HG03439 (cell line): ENCODE results near the gene KLF17.

Experiments
- ATAC-seq: cut with Tn5 transposase; IDR thresholded peaks from one replicate; pipeline ENCODE4 v1.9.1; 2021; ENCODE audit warnings: mild to moderate bottlenecking, moderate library complexity; ENCODE audit not compliant: unreplicated experiment

The KLF17 gene, protein sequence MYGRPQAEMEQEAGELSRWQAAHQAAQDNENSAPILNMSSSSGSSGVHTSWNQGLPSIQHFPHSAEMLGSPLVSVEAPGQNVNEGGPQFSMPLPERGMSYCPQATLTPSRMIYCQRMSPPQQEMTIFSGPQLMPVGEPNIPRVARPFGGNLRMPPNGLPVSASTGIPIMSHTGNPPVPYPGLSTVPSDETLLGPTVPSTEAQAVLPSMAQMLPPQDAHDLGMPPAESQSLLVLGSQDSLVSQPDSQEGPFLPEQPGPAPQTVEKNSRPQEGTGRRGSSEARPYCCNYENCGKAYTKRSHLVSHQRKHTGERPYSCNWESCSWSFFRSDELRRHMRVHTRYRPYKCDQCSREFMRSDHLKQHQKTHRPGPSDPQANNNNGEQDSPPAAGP

DNA sequence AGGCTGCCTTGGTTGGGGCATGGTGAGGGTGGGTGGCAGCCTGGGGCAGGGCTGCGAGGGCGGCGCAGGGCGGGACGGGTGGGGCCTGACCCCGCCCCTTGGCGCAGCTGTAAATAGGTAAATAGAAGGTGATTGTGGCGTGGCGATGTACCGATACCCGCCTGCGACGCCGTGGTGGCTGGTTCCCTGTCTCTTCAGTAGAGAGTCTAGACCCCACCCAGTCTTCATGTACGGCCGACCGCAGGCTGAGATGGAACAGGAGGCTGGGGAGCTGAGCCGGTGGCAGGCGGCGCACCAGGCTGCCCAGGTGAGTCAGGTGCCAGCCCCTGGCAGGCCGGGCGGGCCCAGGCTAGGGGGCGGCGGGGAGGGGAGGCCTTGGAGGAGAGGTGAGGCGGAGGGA is at the start of gene KLF17:
Gene KLF17 (plus strand): TSS at position 140 of the 400 bp plus-strand sequence. CDS start 87 bp downstream, at position 227.
- ATAC-seq, result no peak

- ATAC-seq, result no peak
These were observed 47.2 kb upstream of the KLF17 start for GRCh38 chr1:44071461-44071860.

DNA sequence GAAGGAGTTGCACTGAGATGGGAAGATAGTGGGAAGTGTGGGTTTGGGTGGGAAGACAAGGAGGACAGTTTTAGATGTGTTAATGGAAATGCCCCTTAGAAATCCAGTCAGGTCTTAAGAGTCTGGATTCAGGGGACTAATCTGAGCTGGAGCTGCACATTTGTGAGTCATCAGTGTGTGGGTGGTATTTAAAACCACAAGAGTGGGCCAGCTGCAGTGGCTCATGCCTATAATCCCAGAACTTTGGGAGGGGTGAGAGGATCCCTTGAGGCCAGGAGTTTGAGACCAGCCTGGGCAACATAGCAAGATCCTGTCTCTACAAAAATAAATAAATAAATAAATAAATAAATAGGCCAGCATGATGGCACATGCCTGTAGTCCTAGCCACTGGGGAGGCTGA is 46.4 kb upstream of the KLF17 start:
- no peak for ATAC-seq

- ATAC-seq, result no peak
These were observed 45.8 kb upstream of the KLF17 start for GRCh38 chr1:44072821-44073220.

- no peak for ATAC-seq
These were observed 45.1 kb upstream of the KLF17 start for GRCh38 chr1:44073528-44073927.

DNA sequence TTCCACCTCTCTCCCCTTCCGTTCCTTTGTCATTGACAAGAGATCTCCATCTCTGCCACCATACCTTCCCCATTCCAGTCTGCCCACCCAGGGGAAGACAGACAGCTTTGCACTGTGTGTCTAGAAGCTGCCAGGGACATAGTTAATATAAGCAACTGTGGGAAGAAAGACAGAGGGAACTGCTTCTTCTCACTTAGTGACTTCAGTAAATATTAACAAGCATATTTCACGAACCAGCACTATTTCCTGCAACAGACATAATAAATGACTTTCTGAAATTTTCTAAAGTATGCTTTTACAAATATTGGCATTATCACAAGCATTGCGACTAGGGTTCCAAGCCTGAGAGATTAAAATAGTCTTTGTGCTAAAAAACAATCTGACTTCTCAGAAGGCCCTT is 44.2 kb upstream of the KLF17 start:
- ATAC-seq, result no peak

- ATAC-seq, result no peak
These were observed 42.6 kb upstream of the KLF17 start for GRCh38 chr1:44076066-44076465.

DNA sequence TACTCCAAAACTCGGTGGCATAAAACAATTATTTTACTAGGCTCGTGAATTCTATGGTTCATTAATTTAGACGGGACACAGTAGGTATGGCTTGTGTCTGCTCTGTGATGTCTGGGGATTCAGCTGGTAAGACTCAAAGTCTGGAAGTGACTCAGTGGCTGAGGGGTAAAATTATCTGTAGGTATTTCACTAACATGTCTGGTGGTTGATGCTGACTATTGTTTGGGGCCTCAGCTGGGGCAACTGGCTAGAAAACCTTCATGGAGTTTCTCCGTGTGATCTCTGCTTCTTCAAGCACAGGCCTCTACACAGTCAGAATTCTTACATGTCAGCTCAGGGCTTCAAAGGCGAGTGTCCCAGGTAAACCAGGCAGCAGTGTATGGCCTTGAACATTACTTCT is 41.2 kb upstream of the KLF17 start:
- ATAC-seq, result no peak

DNA sequence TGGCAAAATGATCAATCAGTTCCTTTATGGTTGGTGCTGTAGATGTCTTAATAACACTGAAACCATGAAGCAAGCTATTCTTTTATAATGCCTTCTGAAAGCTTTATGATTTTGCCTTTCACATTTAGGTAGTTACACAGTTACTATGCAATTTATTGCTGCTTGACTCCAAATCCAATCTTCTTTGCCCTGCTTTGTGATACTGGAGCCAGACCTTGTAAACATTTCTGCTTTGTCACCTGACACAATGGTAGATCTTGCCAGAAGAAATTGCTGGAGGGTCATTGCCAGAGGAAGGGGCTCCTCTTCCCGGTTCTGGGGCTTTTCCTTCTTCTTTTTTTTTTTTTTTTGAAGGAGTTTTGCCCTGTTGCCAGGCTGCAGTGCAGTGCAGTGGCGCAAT is 40.5 kb upstream of the KLF17 start:
- ATAC-seq, result no peak

DNA sequence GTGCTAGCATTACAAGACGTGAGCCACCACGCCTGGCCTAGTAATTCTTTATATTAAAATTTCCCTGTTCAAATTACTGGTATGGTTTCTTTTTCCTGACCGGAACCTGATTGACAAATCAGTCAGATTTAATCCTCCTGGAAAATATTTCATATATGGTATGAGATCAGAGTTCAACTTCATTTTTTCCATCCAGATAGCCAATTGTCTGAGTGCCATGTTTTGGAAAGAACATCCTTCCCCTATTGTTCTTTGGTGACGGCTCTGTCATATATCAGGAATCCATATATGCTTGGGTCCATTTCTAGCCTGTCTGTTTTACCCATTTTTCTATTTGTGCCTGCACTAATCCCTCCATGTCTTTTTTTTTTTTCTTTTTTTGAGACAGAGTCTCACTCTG is 39.1 kb upstream of the KLF17 start:
- no peak for ATAC-seq

DNA sequence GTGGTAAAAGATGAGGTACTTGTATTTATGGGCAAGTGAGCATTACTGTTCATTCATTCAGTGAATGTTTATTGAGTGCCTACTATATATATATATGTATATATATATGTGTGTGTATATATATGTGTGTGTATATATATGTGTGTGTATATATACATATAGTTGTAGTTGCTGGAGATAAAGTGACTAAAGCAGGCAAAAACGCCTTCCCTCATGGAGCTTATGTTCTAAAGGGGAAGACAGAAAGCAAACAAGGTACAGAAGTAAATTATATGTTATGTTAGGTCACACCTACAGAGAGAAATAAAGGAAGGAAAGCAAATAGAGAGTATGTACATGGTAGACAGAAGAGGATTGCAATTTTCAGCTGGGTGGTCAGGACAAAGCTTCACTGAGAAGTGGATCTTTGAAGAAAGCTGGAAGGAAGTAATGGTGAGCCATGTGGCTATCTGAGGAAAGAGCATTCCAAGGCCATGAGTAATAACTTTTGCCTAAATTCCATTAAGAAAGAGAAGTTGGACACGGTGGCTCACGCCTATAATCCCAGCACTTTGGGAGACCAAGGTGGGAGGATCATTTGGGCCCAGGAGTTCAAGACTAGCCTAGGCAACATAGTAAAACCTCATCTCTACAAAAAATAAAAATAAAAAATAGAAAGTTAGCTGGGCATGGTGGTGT is 33.5 kb upstream of the KLF17 start:
- ATAC-seq, result no peak

- no peak for ATAC-seq
These were observed 31.7 kb upstream of the KLF17 start for GRCh38 chr1:44086692-44087474.

- no peak for ATAC-seq
These were observed 29.1 kb upstream of the KLF17 start for GRCh38 chr1:44089371-44090048.

GRCh38 chr1:44090429-44091252 is 28.0 kb upstream of the KLF17 start:
- ATAC-seq, result no peak

DNA sequence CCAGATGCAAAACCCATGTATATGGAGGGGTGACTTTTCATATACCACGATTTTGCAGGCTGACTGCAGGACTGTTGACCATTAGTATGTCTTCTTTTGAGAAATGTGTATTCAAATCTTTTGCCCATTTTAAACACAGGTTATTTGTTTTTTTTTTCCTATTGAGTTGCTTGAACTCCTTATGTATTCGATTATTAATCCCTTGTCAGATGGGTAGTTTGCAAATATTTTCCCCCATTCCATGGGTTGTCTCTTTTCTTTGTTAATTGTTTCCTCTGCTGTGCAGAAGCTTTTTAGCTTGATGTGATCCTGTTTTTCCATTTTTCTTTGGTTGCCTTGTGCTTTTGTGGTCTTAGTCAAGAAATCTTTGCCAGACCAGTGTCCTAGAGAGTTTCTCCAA is 24.6 kb upstream of the KLF17 start:
- no peak for ATAC-seq

DNA sequence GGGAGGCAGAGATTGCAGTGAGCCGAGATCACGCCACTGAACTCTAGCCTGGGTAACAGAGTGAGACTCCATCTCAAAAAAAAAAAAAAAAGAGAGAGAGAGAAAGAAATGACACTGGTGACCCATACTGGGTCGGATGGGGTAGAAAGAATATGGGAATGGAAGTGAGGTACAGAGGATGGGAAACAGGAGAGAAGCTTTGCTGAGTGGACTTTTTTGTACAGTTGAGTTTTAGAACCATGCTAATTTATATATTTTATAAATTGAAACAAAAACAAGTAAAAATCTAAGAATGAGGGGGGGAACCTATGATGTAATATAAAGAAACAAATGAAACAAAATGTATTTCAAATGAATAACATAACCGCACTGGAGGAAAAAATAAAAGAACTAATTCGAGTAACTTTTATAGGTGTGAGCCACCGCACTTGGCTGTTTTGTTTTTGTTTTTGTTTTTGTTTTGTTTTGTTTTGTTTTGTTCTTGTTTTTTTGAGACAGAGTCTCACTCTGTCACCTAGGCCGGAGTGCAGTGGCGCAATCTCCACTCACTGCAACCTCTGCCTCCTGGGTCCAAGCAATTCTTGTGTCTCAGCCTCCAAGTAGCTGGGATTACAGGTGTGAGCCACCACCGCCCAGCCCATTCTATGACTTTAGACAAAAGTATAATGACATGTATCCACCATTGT is 18.3 kb upstream of the KLF17 start:
- no peak for ATAC-seq

DNA sequence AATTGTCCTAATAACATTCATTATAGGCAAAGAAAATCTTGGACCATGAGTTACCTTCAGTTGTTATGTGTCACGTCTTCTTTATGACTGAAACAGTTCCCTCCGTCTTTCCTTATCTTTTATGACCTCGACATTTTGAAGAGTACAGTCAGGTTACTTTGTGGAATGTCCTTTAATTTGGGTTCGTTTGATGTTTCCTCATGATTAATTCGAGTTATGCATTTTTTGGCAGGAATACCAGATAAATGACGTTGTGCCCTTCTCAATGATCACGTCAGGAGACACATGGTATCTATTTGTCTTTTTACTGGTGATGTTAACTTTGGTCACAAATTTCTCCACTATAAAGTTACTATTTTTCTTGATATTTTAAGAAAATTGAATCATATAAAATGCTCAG is 17.3 kb upstream of the KLF17 start:
- ATAC-seq, result no peak

DNA sequence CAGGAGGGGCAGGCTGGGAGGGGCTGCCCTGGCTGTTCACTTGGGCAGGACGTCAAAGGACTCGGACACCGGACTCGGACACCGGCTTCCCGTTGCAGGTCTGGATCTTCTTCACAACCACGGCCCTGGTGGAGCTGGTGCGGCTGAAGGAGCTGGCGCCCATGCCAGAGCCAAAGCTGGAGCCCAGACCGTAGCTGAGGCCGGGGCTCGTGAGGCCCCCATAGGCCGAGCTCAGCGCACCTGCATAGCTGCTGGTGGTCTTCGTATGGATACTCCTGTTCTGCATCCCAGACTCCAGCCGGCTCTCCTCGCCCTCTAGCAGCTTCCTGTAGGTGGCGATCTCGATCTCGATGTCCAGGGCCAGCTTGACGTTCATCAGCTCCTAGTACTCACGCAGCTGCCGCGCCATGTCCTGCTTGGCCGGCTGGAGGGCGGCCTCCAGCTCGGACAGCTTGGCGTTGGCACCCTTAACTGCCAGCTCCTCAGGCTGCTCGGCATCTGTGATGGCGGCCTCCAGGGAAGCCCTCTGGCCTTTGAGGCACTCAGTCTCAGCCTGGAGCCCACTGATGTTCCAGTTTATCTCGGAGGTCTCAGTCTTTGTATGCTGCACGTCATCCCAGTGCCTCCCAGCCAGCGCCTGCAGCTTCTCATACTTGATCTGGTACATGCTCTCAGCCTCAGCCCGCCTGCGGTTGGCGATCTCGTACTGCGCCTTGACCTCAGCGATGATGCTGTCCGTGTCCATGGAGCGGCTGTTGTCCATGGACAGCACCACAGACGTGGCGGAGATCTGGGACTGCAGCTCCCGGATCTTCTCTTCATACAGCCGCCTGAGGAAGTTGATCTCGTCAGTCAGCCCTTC is 15.1 kb upstream of the KLF17 start:
- no peak for ATAC-seq

DNA sequence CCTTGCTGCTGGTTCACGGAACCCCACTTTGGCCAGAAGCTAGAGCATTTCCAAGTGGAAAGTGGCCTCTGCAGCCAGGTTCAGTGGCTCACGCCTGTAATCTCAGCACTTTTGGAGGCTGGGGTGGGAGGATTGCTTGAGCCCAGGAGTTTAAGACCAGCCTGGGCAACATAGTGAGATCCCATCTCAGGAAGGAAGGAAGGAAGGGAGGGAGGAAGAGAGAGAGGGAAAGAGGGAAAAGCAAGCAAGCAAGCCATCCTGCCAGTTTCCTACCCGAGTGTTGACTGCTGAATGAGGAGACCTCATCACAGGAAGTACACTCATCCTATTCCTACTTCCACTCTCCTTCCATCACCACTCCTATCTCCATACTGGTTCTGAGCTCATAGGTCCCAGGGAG is 12.8 kb upstream of the KLF17 start:
- no peak for ATAC-seq
